ENCODE data around the gene RPL28. TPM values are rescaled to one million over a fixed set of nuclear protein-coding genes. Genes with fewer than 3 reads are reported as not detected.
"Not testable (repeated sequence)": the region's sequence is repeated elsewhere in the genome, so short reads cannot be mapped to it uniquely, and the experiment has no call there.

Gene RPL28
- total RNA-seq, 2 experiments from 2014 or later = 3,995 to 4,178 TPM

GRCh38 chr19:55419624-55420236 lies 34.0 kb downstream of the RPL28 start:
- CTCF ChIA-PET = no interaction called here
- no peaks in the 10 kb centered on the region for H3K36me3 ChIP-seq (ENCODE audit: insufficient read depth, low read length)

GRCh38 chr19:55421281-55421680 lies 35.5 kb downstream of the RPL28 start:
- H3K36me3 ChIP-seq (ENCODE audit: insufficient read depth, low read length); H3K36me3 Mint-ChIP-seq (ENCODE audit: low read depth); H3K27me3 Mint-ChIP-seq; H3K4me3 ChIP-seq (ENCODE audit: low read length); H3K9me3 ChIP-seq (ENCODE audit: control insufficient read depth in 1 of 2, insufficient read depth in 1 of 2, low read length in 2 of 2); H3K9me3 Mint-ChIP-seq; H3K27ac ChIP-seq (ENCODE audit: low read depth in 1 of 2, low read length in 2 of 2); intact Hi-C loops (cut with DNase I, micrococcal nuclease); H3K27me3 ChIP-seq (ENCODE audit: control insufficient read depth in 1 of 2, insufficient read depth in 2 of 2, low read length in 2 of 2): not testable (repeated sequence)
- POLR2A ChIA-PET = interaction anchor here (1.7 kb wide), 1 partner anchor 13 kb away, joined by 13 read pairs; the partner anchor contains the start of gene UBE2S
- Mint-ChIP-seq H3K27ac (peak overlapping the region; percentile 68), H3K4me3 (peak overlapping the region; percentile 32), H3K4me1 (ENCODE audit: low read depth) (peaks cover 28% of the 10 kb centered on the region)
- H3K4me1 ChIP-seq (ENCODE audit: insufficient read depth, low read length) = peaks cover 31% of the 10 kb centered on the region
- CTCF ChIA-PET = interaction anchor here (0.7 to 1.0 kb wide), 2 partner anchors 65 to 83 kb away, joined by 3 to 4 read pairs; no protein-coding TSS in a partner anchor
- DNase-seq = peak in 10 of 14 experiments; percentile 13 to 77 (median 38)
- ATAC-seq (ENCODE audit: poor library complexity) = peak; percentile 94

More at GRCh38 chr19:55419624-55420236, 34.0 kb downstream of the RPL28 start:
- TF ChIP-seq CTCF (IDR thresholded peaks at IDR 0.05) = no peak
- H3K27me3 Mint-ChIP-seq = no peaks in the 10 kb centered on the region
- no peak overlapping the region for H3K4me3 Mint-ChIP-seq
- no peak for ATAC-seq (ENCODE audit: poor library complexity)
- H3K9me3 ChIP-seq (ENCODE audit: control insufficient read depth in 1 of 2, insufficient read depth in 1 of 2, low read length in 2 of 2) = no peaks in the 10 kb centered on the region
- H3K4me3 ChIP-seq (ENCODE audit: low read length) = no peak overlapping the region
- peaks cover 31% of the 10 kb centered on the region for H3K4me1 ChIP-seq (ENCODE audit: insufficient read depth, low read length)
- H3K9me3 Mint-ChIP-seq = no peaks in the 10 kb centered on the region
- no peak overlapping the region for H3K27ac ChIP-seq (ENCODE audit: low read depth in 1 of 2, low read length in 2 of 2)
- H3K27ac Mint-ChIP-seq = no peak overlapping the region
- H3K27me3 ChIP-seq (ENCODE audit: control insufficient read depth in 1 of 2, insufficient read depth in 2 of 2, low read length in 2 of 2) = peaks cover 0 to 5% of the 10 kb centered on the region in 2 experiments
- intact Hi-C loops (cut with DNase I, micrococcal nuclease) = loop anchor here (2.0 to 5.0 kb wide), 2 partner anchors 117 to 167 kb away; no protein-coding TSS in a partner anchor
- no peaks in the 10 kb centered on the region for H3K36me3 Mint-ChIP-seq (ENCODE audit: low read depth)
- DNase-seq = no peak
- H3K4me1 Mint-ChIP-seq (ENCODE audit: low read depth) = peaks cover 26% of the 10 kb centered on the region
- POLR2A ChIA-PET = no interaction called here

GRCh38 chr19:55423225-55424005 lies 37.7 kb downstream of the RPL28 start:
- DNase-seq (no peak), ATAC-seq (ENCODE audit: poor library complexity) (no peak)
- Mint-ChIP-seq H3K9me3 (no peaks in the 10 kb centered on the region), H3K4me1 (ENCODE audit: low read depth) (peaks cover 23% of the 10 kb centered on the region), H3K27ac (no peak overlapping the region), H3K4me3 (no peak overlapping the region), H3K36me3 (ENCODE audit: low read depth) (no peaks in the 10 kb centered on the region), H3K27me3 (peaks cover 1% of the 10 kb centered on the region)
- ChIA-PET CTCF (no interaction called here), POLR2A (no interaction called here)
- Histone ChIP-seq H3K27me3 (ENCODE audit: control insufficient read depth in 1 of 2, insufficient read depth in 2 of 2, low read length in 2 of 2) (peaks cover 2 to 5% of the 10 kb centered on the region in 2 experiments), H3K4me1 (ENCODE audit: insufficient read depth, low read length) (peaks cover 24% of the 10 kb centered on the region), H3K9me3 (ENCODE audit: control insufficient read depth in 1 of 2, insufficient read depth in 1 of 2, low read length in 2 of 2) (no peaks in the 10 kb centered on the region), H3K4me3 (ENCODE audit: low read length) (no peak overlapping the region), H3K36me3 (ENCODE audit: insufficient read depth, low read length) (no peaks in the 10 kb centered on the region), H3K27ac (ENCODE audit: low read depth in 1 of 2, low read length in 2 of 2) (no peak overlapping the region)
- intact Hi-C loops (cut with DNase I, micrococcal nuclease) = no loop called here
- TF ChIP-seq CTCF (IDR thresholded peaks at IDR 0.05) = no peak
